Activated T-helper 17 cell treated with anti-CD3 and anti-CD28 coated beads, Interleukin-2, amount 50 U/mL, for 72 hours (primary cell): ENCODE results near the gene PIGP. TPM values are rescaled to one million over a fixed set of nuclear protein-coding genes. Genes with fewer than 3 reads are reported as not detected.
"Not testable (repeated sequence)": the region's sequence is repeated elsewhere in the genome, so short reads cannot be mapped to it uniquely, and the experiment has no call there.

Experiments
- ATAC-seq: fragments of 150-1000 bp; cut with Tn5 transposase; replicated peaks from 2 replicates; pipeline ENCODE4 v1.10.0; 2021; ENCODE audit warnings: mild to moderate bottlenecking, moderate library complexity
- H3K27ac Mint-ChIP-seq: one replicate; pipeline ENCODE4 v1.8.0; 2022; ENCODE audit warnings: mixed read lengths
- H3K27me3 Mint-ChIP-seq: one replicate; pipeline ENCODE4 v1.8.0; 2022; ENCODE audit warnings: mixed read lengths
- H3K36me3 Mint-ChIP-seq: one replicate; pipeline ENCODE4 v1.8.0; 2022; ENCODE audit warnings: low read depth, mild to moderate bottlenecking, mixed read lengths
- H3K4me1 Mint-ChIP-seq: one replicate; pipeline ENCODE4 v1.8.0; 2022; ENCODE audit warnings: mixed read lengths
- H3K4me3 Mint-ChIP-seq: one replicate; pipeline ENCODE4 v1.8.0; 2022; ENCODE audit warnings: mild to moderate bottlenecking, mixed read lengths
- H3K9me3 Mint-ChIP-seq: one replicate; pipeline ENCODE4 v1.8.0; 2022; ENCODE audit warnings: mixed read lengths
- total RNA-seq, 2 donors: library from RNA; stranded (reverse); gene quantifications; one replicate each; pipeline ENCODE4 v1.2.3, GENCODE V29; 2022

The PIGP gene
- total RNA-seq, 2 donors from 2014 or later = 16.5 to 16.6 TPM

DNA sequence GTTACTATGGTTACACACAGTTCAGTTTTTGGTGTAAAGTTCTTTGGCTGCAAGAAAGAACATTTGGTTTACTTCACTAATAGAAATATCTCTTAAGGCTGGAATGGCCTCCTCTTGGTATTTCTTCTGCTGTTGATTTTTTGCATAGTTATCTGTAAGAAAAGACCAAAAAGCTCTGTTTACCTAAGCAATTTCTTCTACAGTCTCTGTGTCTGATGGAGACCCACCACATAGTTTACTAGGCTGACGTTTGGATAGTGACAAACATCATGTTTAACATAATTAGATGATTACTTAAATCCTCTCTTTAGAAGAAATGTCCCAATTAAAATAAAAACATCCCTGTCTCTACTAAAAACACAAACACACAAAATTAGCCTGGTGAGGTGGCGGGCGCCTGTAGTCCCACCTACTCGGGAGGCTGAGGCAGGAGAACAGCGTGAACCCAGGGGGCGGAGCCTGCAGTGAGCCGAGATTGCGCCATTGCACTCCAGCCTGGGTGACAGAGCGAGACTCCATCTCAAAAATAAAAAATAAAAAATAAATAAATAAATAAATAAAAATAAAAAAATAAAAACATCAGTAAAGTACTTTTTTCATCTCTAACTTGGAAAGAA lies 7.2 kb downstream of the PIGP start:
- H3K27ac Mint-ChIP-seq = no peak overlapping the region
- no peak for ATAC-seq
- no peaks in the 10 kb centered on the region for H3K27me3 Mint-ChIP-seq
- no peaks in the 10 kb centered on the region for H3K9me3 Mint-ChIP-seq
- no peaks in the 10 kb centered on the region for H3K4me1 Mint-ChIP-seq
- peaks cover 21% of the 10 kb centered on the region for H3K36me3 Mint-ChIP-seq
- H3K4me3 Mint-ChIP-seq = no peak overlapping the region

DNA sequence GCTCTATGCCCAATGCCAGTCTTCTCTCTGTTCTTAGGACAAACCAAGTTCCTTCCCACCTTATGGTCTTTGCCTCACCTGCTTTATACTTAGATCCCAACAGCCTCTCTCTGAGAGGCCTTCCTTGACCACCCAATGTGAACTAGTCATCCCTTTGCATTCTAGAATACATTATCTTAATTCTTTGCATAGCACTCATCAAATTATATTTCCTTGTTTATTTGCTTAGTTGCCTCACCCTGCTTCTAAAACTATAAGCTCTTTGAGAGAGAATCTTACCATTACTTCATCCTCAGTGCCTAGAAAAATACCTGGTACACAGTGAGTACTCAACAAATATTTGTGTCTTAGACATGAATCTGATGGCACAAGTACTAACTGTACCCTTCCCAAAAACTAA lies 8.0 kb downstream of the PIGP start:
- ATAC-seq = no peak
- H3K9me3 Mint-ChIP-seq = no peaks in the 10 kb centered on the region
- no peak overlapping the region for H3K4me3 Mint-ChIP-seq
- peaks cover 17% of the 10 kb centered on the region for H3K36me3 Mint-ChIP-seq
- no peaks in the 10 kb centered on the region for H3K4me1 Mint-ChIP-seq
- peak overlapping the region; percentile 3 for H3K27ac Mint-ChIP-seq
- no peaks in the 10 kb centered on the region for H3K27me3 Mint-ChIP-seq

DNA sequence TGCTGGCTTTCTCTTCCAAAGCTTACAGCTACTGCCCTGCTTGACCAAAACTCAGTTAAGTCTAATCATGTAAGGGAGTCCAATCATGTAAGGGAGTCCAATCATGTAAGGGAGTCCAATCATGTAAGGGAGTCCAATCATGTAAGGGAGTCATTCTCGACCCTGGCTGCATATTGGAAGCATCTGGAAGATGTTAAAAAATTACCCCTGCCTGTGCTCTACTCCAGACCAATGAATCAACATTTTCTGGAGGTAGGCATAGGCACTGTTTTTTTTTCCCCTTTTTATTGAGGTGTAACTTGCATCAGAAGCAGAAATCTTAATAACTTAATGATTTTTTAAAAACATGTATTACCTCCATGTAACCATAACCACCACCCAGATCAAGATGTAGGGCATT lies 9.4 kb downstream of the PIGP start:
- Mint-ChIP-seq H3K4me3 (no peak overlapping the region), H3K36me3 (peaks cover 8% of the 10 kb centered on the region), H3K4me1 (no peaks in the 10 kb centered on the region), H3K27ac (no peak overlapping the region), H3K9me3 (no peaks in the 10 kb centered on the region), H3K27me3 (no peaks in the 10 kb centered on the region)
- no peak for ATAC-seq

DNA sequence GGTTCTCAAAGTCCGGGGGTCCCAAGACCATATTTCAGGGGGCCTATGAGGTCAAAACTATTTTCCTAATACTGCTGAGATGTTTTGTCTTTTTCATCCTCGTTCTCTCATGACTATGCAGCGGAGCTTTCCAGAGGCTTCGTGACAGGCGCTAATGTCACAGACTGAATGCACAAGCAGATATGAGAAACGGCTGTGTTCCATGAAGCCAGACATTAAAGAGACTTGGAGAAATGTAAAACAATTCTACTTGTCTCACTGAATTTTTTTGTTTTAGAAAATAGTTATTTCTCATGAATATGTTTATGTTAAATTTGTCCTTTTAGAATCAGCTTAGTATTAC lies 10.3 kb downstream of the PIGP start:
- no peaks in the 10 kb centered on the region for H3K27me3 Mint-ChIP-seq
- no peak overlapping the region for H3K4me3 Mint-ChIP-seq
- H3K27ac Mint-ChIP-seq = no peak overlapping the region
- no peak for ATAC-seq
- H3K4me1 Mint-ChIP-seq = no peaks in the 10 kb centered on the region
- no peaks in the 10 kb centered on the region for H3K36me3 Mint-ChIP-seq
- H3K9me3 Mint-ChIP-seq = no peaks in the 10 kb centered on the region

DNA sequence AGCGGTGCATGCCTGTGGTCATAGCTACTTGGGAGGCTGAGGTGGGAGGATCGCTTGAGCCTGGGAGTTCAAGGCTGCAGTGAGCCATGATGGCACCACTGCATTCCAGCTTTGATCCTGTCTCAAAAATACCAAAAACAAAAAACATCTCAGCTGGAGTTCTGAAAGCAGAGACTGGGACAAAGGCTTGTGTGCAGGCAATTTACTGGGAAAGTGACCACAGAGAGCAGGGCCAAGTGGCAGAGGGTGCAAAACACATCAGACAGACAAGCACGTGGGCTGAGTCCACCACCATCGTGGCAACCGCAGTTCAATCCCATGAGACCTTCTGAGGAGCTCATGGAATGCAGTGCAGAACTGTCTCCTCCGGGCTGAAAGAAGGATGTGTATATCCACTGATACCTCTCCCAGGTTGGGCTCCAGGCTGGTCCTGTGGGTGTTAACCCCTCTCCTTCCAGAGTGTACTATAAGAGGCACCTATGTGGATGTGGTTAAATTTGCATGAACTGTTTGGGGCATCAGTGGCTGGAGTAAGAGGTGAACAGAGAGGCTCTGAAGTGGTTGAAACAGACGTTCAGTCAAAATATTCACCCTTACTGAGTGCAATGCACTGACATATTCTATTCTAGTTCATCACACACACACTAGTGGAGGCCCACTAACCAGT lies 10.8 kb downstream of the PIGP start:
- no peaks in the 10 kb centered on the region for H3K4me1 Mint-ChIP-seq
- no peak overlapping the region for H3K27ac Mint-ChIP-seq
- H3K36me3 Mint-ChIP-seq = no peaks in the 10 kb centered on the region
- no peaks in the 10 kb centered on the region for H3K27me3 Mint-ChIP-seq
- H3K9me3 Mint-ChIP-seq = no peaks in the 10 kb centered on the region
- H3K4me3 Mint-ChIP-seq = no peak overlapping the region
- no peak for ATAC-seq

DNA sequence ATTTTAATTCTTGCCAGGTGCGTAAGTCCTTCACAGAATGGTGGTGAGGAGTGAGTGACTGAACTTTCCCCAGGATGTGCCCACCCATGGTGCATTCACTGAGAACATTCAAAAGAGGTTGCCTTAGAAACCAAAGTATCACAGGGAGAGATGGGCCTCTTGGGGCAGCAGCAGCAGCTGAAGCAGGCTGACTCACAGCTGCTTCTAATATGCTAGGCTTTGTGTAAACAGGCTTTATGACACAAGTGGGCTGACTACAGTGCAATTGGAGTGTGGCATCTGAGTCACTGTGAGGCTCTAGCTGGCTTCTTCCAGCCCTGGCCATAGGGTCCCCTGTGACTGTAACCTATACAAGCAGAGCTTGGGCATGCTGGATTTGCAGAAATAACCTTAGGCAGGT lies 12.6 kb downstream of the PIGP start:
- Mint-ChIP-seq H3K27me3 (no peaks in the 10 kb centered on the region), H3K4me3 (no peak overlapping the region), H3K36me3 (no peaks in the 10 kb centered on the region), H3K27ac (no peak overlapping the region), H3K4me1 (no peaks in the 10 kb centered on the region), H3K9me3 (no peaks in the 10 kb centered on the region)
- ATAC-seq = peak; percentile 95

DNA sequence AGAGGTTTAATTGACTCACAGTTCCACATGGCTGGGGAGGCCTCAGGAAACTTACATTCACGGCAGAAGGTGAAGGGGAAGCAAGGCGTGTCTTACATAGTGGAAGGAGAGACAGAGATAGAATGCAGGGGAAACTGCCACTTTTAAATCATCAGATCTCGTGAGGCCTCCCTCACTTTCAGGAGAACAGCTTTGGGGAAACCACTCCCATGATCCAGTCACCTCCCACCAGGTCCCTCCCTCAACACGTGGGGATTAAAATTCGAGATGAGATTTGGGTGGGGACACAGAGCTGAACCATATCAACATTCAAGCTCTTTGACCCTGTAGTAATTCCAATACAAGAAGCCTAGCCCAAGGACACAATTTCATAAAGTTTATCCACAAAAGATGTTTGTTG lies 13.7 kb downstream of the PIGP start:
- Mint-ChIP-seq H3K27ac (no peak overlapping the region), H3K4me3 (no peak overlapping the region), H3K27me3 (no peaks in the 10 kb centered on the region), H3K4me1 (no peaks in the 10 kb centered on the region), H3K36me3 (no peaks in the 10 kb centered on the region), H3K9me3 (no peaks in the 10 kb centered on the region)
- ATAC-seq = no peak

DNA sequence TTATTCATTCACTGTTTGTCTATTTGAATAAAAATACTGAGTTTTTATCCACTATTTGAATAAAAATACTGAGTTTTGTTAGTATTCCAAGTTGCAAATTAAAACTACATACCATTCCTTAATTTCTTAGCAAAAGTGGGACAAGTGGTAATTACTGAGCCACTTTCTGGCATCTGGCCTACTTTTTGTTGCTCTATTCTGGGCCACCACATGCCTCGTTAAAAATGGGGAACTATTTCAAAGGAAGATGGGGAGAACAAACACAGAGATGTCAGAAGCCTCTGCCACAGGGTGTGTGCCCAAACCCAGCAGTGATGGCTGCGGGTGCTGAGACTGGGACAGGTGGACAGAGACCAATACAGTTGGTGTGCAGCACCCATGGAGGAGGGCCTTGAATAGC lies 14.6 kb downstream of the PIGP start:
- no peak overlapping the region for H3K27ac Mint-ChIP-seq
- no peaks in the 10 kb centered on the region for H3K9me3 Mint-ChIP-seq
- no peaks in the 10 kb centered on the region for H3K36me3 Mint-ChIP-seq
- H3K4me3 Mint-ChIP-seq = no peak overlapping the region
- H3K27me3 Mint-ChIP-seq = no peaks in the 10 kb centered on the region
- H3K4me1 Mint-ChIP-seq = no peaks in the 10 kb centered on the region
- ATAC-seq = no peak

DNA sequence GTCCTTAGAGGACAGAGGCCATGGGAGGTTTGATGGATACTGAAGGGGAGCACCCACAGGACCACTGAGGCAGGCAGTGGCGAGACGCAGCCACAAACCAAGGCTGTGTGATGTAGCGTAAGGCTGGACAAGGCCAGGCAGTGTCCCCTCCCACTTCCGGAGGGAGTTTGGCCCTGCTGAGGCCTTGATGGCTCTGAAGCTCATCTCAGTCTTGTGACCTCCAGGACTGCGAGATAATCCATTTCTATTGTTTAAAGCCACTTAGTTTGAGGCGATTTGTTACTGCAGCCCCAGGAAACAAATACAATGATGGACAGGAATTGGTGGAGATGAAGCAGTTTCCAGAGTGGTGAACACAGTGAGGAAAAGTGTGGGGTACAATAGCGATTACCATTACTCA lies 15.3 kb downstream of the PIGP start:
- no peaks in the 10 kb centered on the region for H3K4me1 Mint-ChIP-seq
- no peak overlapping the region for H3K27ac Mint-ChIP-seq
- no peak overlapping the region for H3K4me3 Mint-ChIP-seq
- ATAC-seq = no peak
- H3K9me3 Mint-ChIP-seq = no peaks in the 10 kb centered on the region
- H3K27me3 Mint-ChIP-seq = no peaks in the 10 kb centered on the region
- no peaks in the 10 kb centered on the region for H3K36me3 Mint-ChIP-seq

DNA sequence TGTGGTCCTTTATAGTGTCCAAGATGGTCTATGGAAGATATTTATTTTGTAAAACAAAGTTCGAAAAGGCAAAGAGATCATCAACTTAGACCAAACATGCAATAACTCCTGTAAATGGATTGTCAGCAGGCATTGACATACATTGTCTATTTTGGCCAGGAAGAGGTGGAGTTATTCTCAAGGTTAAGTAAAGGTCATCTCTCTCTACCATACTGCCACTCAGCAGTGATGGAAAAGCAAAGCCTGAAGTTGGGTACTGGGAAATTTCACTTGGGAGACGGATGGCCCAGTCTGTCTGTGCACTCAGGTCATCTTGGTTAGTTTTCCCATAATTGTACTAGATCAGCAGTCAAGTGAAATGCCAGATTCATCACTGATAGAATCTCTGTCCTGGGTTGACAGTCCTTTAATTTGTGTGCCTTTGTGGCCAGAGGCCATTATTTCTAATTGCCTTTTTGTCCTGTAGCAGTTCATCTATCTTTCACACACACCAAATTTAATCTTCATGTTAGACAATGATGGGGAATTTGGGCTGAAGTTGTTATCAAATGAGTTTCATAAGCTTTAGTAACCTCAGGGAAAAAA lies 17.5 kb downstream of the PIGP start:
- Mint-ChIP-seq H3K36me3 (no peaks in the 10 kb centered on the region), H3K27me3 (no peaks in the 10 kb centered on the region), H3K4me3 (no peak overlapping the region), H3K27ac (no peak overlapping the region), H3K4me1 (no peaks in the 10 kb centered on the region), H3K9me3 (no peaks in the 10 kb centered on the region)
- no peak for ATAC-seq

DNA sequence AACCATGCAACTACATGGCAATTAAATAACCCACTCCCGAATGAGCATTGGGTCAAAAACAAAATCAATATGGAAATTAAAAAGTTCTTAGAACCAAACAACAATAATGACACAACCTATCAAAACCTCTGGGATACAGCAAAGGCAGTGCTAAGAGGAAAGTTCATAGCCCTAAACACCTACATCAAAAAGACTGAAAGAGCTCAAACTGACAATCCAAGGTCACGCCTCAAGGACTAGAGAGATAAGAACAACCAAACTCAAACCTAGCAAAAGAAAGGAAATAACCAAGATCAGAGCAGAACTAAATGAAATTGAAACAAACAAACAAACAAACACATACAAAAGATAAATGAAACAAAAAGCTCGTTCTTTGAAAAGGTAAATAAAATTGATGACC lies 23.1 kb downstream of the PIGP start:
- H3K27ac Mint-ChIP-seq, H3K9me3 Mint-ChIP-seq, H3K4me3 Mint-ChIP-seq, H3K4me1 Mint-ChIP-seq, H3K36me3 Mint-ChIP-seq, ATAC-seq: not testable (repeated sequence)
- H3K27me3 Mint-ChIP-seq = peaks cover 20% of the 10 kb centered on the region

DNA sequence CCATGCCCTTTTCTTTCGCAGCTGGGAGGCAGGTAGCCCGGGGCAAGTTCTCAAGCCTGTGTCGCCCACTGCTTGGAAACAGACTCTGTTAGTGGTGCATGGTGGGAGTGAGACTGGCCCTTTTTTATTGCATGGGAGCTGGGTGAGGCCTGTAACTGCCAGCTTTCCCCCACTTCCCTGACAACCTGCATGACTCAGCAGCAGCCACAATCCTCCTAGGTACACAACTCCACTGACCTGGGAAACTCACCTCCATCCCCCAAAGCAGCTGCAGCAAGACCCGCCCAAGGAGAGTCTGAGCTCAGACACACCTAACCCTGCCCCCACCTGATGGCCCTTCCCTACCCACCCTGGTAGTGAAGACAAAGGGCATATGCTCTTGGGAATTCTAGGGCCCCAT lies 25.8 kb downstream of the PIGP start:
- H3K4me3 Mint-ChIP-seq = no peak overlapping the region
- peaks cover 20% of the 10 kb centered on the region for H3K27me3 Mint-ChIP-seq
- no peak for ATAC-seq
- H3K27ac Mint-ChIP-seq = no peak overlapping the region
- H3K36me3 Mint-ChIP-seq = no peaks in the 10 kb centered on the region
- no peaks in the 10 kb centered on the region for H3K9me3 Mint-ChIP-seq
- H3K4me1 Mint-ChIP-seq = no peaks in the 10 kb centered on the region

DNA sequence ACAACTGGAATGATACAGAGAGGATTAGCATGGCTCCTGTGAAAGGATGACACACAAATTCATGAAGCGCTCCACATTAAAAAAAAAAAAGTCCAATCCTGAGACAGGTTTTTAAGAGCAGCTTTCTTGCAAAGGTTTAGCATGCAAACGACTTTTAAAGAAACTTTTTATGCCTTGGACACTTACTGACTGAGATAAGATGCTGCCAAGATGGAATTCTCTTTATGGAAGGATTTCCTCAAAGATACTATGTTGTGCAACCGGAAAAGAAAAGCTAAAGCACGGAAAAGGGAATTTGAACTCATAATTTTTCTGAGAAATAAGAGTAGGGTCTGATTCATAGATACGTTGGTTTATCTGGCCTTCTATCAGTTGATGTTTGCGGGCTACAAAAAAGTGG lies 27.3 kb downstream of the PIGP start:
- ATAC-seq = no peak
- no peaks in the 10 kb centered on the region for H3K36me3 Mint-ChIP-seq
- H3K9me3 Mint-ChIP-seq = no peaks in the 10 kb centered on the region
- peaks cover 20% of the 10 kb centered on the region for H3K27me3 Mint-ChIP-seq
- H3K4me3 Mint-ChIP-seq = no peak overlapping the region
- no peak overlapping the region for H3K27ac Mint-ChIP-seq
- H3K4me1 Mint-ChIP-seq = no peaks in the 10 kb centered on the region

DNA sequence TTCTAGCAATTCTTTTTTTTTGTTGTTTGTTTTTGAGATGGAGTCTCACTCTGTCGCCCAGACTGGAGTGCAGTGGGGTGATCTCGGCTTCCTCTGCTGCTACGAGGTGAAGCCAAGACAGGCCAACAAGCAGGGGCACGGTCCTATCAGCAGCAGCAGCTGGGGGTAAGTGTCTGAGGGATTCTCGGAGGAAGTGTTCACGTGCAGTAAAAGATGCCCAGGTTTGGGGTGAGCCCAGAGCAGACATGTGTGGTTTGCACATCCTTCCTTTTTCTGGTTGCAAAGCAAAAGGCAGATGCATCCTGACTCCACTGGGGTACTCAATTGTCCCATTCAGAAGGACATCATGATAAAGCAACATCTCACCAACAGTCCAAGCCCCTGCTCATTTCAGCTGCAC lies 27.7 kb downstream of the PIGP start:
- no peaks in the 10 kb centered on the region for H3K9me3 Mint-ChIP-seq
- H3K36me3 Mint-ChIP-seq = no peaks in the 10 kb centered on the region
- no peak overlapping the region for H3K27ac Mint-ChIP-seq
- H3K4me3 Mint-ChIP-seq = no peak overlapping the region
- H3K4me1 Mint-ChIP-seq = no peaks in the 10 kb centered on the region
- peaks cover 20% of the 10 kb centered on the region for H3K27me3 Mint-ChIP-seq
- no peak for ATAC-seq

DNA sequence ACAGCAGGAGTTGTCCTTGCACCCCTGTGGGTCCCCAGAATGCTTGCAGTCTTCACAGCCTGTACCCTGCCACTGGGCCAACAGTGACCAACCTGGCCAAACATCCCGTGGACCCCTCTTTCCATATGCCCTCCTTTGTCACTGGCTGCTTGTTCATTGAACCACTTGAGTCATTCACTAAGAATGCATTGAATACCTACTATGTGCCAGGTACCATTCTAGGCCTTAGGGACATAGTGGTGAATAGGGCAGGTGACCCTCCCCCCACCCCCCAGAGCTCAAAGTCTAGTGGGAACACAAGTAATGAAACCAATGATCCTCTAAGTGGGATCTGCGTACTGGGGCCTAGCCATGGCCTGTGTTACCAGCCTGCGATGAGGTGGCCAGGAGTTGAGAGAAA lies 28.2 kb downstream of the PIGP start:
- Mint-ChIP-seq H3K9me3 (no peaks in the 10 kb centered on the region), H3K4me3 (no peak overlapping the region), H3K4me1 (no peaks in the 10 kb centered on the region), H3K36me3 (no peaks in the 10 kb centered on the region), H3K27me3 (peaks cover 15% of the 10 kb centered on the region), H3K27ac (no peak overlapping the region)
- no peak for ATAC-seq
